C4-2B (cell line): ENCODE data around the gene ARAP2.

Source experiments
- ZFX ChIP-seq: fragments of 450-650 bp; IDR thresholded peaks from 2 replicates; pipeline ENCODE4 v1.6.1; 2017
- TF ChIP-seq, protein P1 (sequence below): fragments of 450-650 bp; conservative IDR thresholded peaks from 2 replicates; pipeline ENCODE4 v1.5.1; 2017; ENCODE audit warnings: mild to moderate bottlenecking

DNA sequence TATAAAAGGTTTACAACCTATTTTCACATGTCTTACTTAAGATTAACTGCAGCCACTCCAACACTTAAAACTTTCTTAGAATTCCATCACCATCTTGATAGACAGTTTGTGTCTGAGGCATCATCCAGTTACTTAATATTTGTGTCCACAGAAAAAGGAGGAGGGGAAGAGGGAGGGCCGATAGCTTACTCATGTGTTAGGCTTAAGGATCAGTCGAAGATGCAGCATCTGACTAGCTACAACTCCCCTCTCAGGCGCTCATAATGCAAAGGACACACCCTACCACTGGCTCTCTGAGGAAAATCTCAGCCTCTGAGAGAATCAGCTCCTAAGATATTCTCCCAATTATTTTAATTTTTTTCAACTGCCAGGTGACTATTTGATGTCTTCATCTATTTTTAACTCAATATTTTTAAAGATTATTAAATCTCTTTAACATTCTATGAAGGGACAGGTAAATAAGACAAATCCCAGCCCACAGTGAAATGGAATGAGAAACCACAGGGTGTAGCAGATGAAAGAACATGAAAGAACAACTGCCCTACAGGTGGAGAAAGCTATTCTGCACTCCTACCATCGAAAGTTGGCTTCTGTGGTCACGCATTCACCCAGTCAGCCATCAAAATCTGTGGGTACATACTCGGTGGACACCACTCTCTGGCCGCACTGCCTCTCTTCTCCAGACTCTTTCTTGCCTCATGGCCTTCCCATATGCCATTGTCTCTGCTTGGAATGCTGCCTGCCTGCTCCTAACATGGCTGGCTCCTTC, 48.0 kb downstream of the ARAP2 start:
- TF ChIP-seq, protein P1, sequence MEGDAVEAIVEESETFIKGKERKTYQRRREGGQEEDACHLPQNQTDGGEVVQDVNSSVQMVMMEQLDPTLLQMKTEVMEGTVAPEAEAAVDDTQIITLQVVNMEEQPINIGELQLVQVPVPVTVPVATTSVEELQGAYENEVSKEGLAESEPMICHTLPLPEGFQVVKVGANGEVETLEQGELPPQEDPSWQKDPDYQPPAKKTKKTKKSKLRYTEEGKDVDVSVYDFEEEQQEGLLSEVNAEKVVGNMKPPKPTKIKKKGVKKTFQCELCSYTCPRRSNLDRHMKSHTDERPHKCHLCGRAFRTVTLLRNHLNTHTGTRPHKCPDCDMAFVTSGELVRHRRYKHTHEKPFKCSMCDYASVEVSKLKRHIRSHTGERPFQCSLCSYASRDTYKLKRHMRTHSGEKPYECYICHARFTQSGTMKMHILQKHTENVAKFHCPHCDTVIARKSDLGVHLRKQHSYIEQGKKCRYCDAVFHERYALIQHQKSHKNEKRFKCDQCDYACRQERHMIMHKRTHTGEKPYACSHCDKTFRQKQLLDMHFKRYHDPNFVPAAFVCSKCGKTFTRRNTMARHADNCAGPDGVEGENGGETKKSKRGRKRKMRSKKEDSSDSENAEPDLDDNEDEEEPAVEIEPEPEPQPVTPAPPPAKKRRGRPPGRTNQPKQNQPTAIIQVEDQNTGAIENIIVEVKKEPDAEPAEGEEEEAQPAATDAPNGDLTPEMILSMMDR: no peak
- no peak for TF ChIP-seq ZFX
